HG03378 (cell line): ENCODE measurements around the gene GSN.

Experiments used
- ATAC-seq: cut with Tn5 transposase; IDR thresholded peaks from one replicate; pipeline ENCODE4 v1.9.1; 2021; ENCODE audit warnings: mild to moderate bottlenecking, moderate library complexity; ENCODE audit not compliant: unreplicated experiment

Gene GSN

GRCh38 chr9:121267689-121268597, at the start of gene GSN:
Gene GSN (plus strand): TSS chr9:121268162. CDS start chr9:121301972, 33,810 bp downstream.
- ATAC-seq = no peak

GRCh38 chr9:121218357-121219027, 49.5 kb upstream of the GSN start:
- no peak for ATAC-seq

- no peak for ATAC-seq
Observed at GRCh38 chr9:121219530-121219929, 48.4 kb upstream of the GSN start.

GRCh38 chr9:121220996-121221663, 46.8 kb upstream of the GSN start:
- ATAC-seq = no peak

- ATAC-seq = no peak
Observed at GRCh38 chr9:121221664-121222055, 46.3 kb upstream of the GSN start.

GRCh38 chr9:121222524-121223171, 45.3 kb upstream of the GSN start:
- ATAC-seq = no peak

GRCh38 chr9:121225240-121225639, 42.7 kb upstream of the GSN start:
- no peak for ATAC-seq

- ATAC-seq = no peak
Observed at GRCh38 chr9:121226175-121226574, 41.8 kb upstream of the GSN start.

GRCh38 chr9:121227862-121228261, 40.1 kb upstream of the GSN start:
- ATAC-seq = no peak

GRCh38 chr9:121230256-121230655, 37.7 kb upstream of the GSN start:
- ATAC-seq = no peak

- no peak for ATAC-seq
Observed at GRCh38 chr9:121232251-121232650, 35.7 kb upstream of the GSN start.

- ATAC-seq = no peak
Observed at GRCh38 chr9:121233906-121234831, 33.8 kb upstream of the GSN start.

- ATAC-seq = no peak
Observed at GRCh38 chr9:121234832-121235161, 33.2 kb upstream of the GSN start.

- ATAC-seq = no peak
Observed at GRCh38 chr9:121235512-121235911, 32.5 kb upstream of the GSN start.

GRCh38 chr9:121237916-121238315, 30.0 kb upstream of the GSN start:
- no peak for ATAC-seq

GRCh38 chr9:121239071-121239470, 28.9 kb upstream of the GSN start:
- no peak for ATAC-seq

- ATAC-seq = no peak
Observed at GRCh38 chr9:121239851-121240250, 28.1 kb upstream of the GSN start.

- no peak for ATAC-seq
Observed at GRCh38 chr9:121240472-121241135, 27.4 kb upstream of the GSN start.

GRCh38 chr9:121242219-121242958, 25.6 kb upstream of the GSN start:
- no peak for ATAC-seq
